HepG2 (cell line): Measurements from ENCODE around the gene ZNF213. TPM values are rescaled to one million over a fixed set of nuclear protein-coding genes. Genes with fewer than 3 reads are reported as not detected.
A peak's percentile ranks its signal among the peaks of the same experiment; 100 is the strongest.

Experiments used
- ATF2 ChIP-seq: sonication (generic); formaldehyde crosslinking; IDR thresholded peaks from 2 replicates; pipeline ENCODE4 v1.4.0; 2020; ENCODE audit warnings: missing genetic modification reagents
- FOXP4 ChIP-seq: sonication (generic); formaldehyde crosslinking; IDR thresholded peaks from 2 replicates; pipeline ENCODE4 v1.4.0; 2020; ENCODE audit warnings: missing genetic modification reagents
- HOMEZ ChIP-seq: IDR thresholded peaks from 2 replicates; pipeline ENCODE4 v1.6.1; 2016; ENCODE audit warnings: low read depth
- IRF9 ChIP-seq: sonication (generic); formaldehyde crosslinking; IDR thresholded peaks from 2 replicates; pipeline ENCODE4 v1.8.0; 2022; ENCODE audit warnings: missing genetic modification reagents, mild to moderate bottlenecking, borderline replicate concordance
- NFRKB ChIP-seq: fragments of 450-650 bp; IDR thresholded peaks from 2 replicates; pipeline ENCODE4 v1.6.1; 2017
- PHF20 ChIP-seq: sonication (generic); formaldehyde crosslinking; IDR thresholded peaks from 2 replicates; pipeline ENCODE4 v1.5.0; 2020; ENCODE audit warnings: mild to moderate bottlenecking, missing genetic modification reagents
- PHF8 ChIP-seq: sonication (generic); formaldehyde crosslinking; IDR thresholded peaks from 2 replicates; pipeline ENCODE4 v1.5.0; 2020; ENCODE audit warnings: missing genetic modification reagents
- RXRA ChIP-seq: sonication (generic); formaldehyde crosslinking; IDR thresholded peaks from 2 replicates; pipeline ENCODE4 v1.5.1; 2020; ENCODE audit warnings: missing genetic modification reagents
- SNAPC2 ChIP-seq: sonication (generic); formaldehyde crosslinking; IDR thresholded peaks from 2 replicates; pipeline ENCODE4 v1.8.1; 2022; ENCODE audit warnings: mild to moderate bottlenecking, missing genetic modification reagents
- SRSF4 ChIP-seq: fragments of 200-400 bp; formaldehyde crosslinking; IDR thresholded peaks from one replicate; pipeline ENCODE4 v1.6.1; 2018; ENCODE audit warnings: mild to moderate bottlenecking, low read depth, low read length, moderate library complexity; ENCODE audit not compliant: poor library complexity, severe bottlenecking
- ZNF264 ChIP-seq: sonication (generic); formaldehyde crosslinking; IDR thresholded peaks from 2 replicates; pipeline ENCODE4 v1.4.0; 2020; ENCODE audit warnings: missing genetic modification reagents
- ZNF33A ChIP-seq: sonication (generic); formaldehyde crosslinking; IDR thresholded peaks from 2 replicates; pipeline ENCODE4 v1.5.1; 2020; ENCODE audit warnings: missing genetic modification reagents, mild to moderate bottlenecking, moderate library complexity, borderline replicate concordance
- ZNF572 ChIP-seq: sonication (generic); formaldehyde crosslinking; IDR thresholded peaks from 2 replicates; pipeline ENCODE4 v1.5.1; 2020; ENCODE audit warnings: mild to moderate bottlenecking, missing genetic modification reagents
- ZNF644 ChIP-seq: IDR thresholded peaks from 2 replicates; pipeline ENCODE4 v1.6.1; 2016; ENCODE audit warnings: low read depth
- polyA plus RNA-seq, 8 experiments: library from polyadenylated mRNA; depleted of rRNA in 3 of 8; stranded (reverse) in 7 of 8; unstranded in 1 of 8; fragments of >200 nt; fragmentation: Illumina TruSeq in 4 of 8; extraction: Trizol in 4 of 8; gene quantifications; 2 replicates each; pipeline versions ENCODE4 v1.2.1 to v1.2.3, GENCODE V29; 2011 to 2016; ENCODE audit warnings: low read depth in 4 of 8, missing spikeins in 1 of 8, mixed read lengths in 1 of 8; ENCODE audit not compliant: insufficient read depth in 1 of 8
- total RNA-seq, 5 experiments: library from RNA; depleted of rRNA; stranded (reverse); fragments of >200 nt; fragmentation: Illumina TruSeq; extraction: Trizol; gene quantifications; 2 replicates each; pipeline ENCODE4 v1.2.3, GENCODE V29; 2016; ENCODE audit warnings: low read depth in 1 of 5
- TF ChIP-seq, protein P1 (sequence below): sonication (generic); formaldehyde crosslinking; IDR thresholded peaks from 2 replicates; pipeline ENCODE4 v1.5.1; 2020; ENCODE audit warnings: mild to moderate bottlenecking, moderate library complexity, missing genetic modification reagents
- TF ChIP-seq, protein P2 (sequence below): sonication (generic); formaldehyde crosslinking; conservative IDR thresholded peaks from 2 replicates; pipeline ENCODE4 v1.4.0; 2020; ENCODE audit warnings: missing genetic modification reagents
- TF ChIP-seq, protein P3 (sequence below): sonication (generic); formaldehyde crosslinking; IDR thresholded peaks from 2 replicates; pipeline ENCODE4 v1.4.0; 2020; ENCODE audit warnings: missing genetic modification reagents

The ZNF213 gene
- total and polyA plus RNA-seq, 2 of the 13 experiments (the other 11 are each of a cell fraction or from before 2014, with no cell fraction given): 0.59 to 0.97 TPM

GRCh38 chr16:3150346-3151218 is 15.8 kb downstream of the ZNF213 start (continued):
- peak; percentile 71 for TF ChIP-seq FOXP4 (CRISPR knock-in tag)
- peak; percentile 45; the same call in 1 of the 2 replicates for TF ChIP-seq RXRA (CRISPR knock-in tag)
- TF ChIP-seq, protein P1, sequence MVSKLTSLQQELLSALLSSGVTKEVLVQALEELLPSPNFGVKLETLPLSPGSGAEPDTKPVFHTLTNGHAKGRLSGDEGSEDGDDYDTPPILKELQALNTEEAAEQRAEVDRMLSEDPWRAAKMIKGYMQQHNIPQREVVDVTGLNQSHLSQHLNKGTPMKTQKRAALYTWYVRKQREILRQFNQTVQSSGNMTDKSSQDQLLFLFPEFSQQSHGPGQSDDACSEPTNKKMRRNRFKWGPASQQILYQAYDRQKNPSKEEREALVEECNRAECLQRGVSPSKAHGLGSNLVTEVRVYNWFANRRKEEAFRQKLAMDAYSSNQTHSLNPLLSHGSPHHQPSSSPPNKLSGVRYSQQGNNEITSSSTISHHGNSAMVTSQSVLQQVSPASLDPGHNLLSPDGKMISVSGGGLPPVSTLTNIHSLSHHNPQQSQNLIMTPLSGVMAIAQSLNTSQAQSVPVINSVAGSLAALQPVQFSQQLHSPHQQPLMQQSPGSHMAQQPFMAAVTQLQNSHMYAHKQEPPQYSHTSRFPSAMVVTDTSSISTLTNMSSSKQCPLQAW (CRISPR knock-in tag): no peak; the same call in 1 of the 2 replicates
- TF ChIP-seq PHF8: peak; percentile 20; the same call in 1 of the 2 replicates
- no peak for TF ChIP-seq NFRKB
- no peak for TF ChIP-seq ZNF644
- peak; percentile 87 for TF ChIP-seq ATF2 (CRISPR knock-in tag)
- TF ChIP-seq, protein P2, sequence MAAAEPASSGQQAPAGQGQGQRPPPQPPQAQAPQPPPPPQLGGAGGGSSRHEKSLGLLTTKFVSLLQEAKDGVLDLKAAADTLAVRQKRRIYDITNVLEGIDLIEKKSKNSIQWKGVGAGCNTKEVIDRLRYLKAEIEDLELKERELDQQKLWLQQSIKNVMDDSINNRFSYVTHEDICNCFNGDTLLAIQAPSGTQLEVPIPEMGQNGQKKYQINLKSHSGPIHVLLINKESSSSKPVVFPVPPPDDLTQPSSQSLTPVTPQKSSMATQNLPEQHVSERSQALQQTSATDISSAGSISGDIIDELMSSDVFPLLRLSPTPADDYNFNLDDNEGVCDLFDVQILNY (CRISPR knock-in tag): no peak
- TF ChIP-seq IRF9 (CRISPR knock-in tag): peak; percentile 90; the same call in 1 of the 2 replicates
- TF ChIP-seq PHF20 (CRISPR knock-in tag): 0 out of 2 replicates have a peak, but pooled peaks have one; percentile 32
- peak; percentile 52; the same call in 1 of the 2 replicates for TF ChIP-seq ZNF33A (CRISPR knock-in tag)
- peak; percentile 56 for TF ChIP-seq ZNF264 (CRISPR knock-in tag)
- no peak for TF ChIP-seq SRSF4
- TF ChIP-seq ZNF572: no peak
- TF ChIP-seq, protein P3, sequence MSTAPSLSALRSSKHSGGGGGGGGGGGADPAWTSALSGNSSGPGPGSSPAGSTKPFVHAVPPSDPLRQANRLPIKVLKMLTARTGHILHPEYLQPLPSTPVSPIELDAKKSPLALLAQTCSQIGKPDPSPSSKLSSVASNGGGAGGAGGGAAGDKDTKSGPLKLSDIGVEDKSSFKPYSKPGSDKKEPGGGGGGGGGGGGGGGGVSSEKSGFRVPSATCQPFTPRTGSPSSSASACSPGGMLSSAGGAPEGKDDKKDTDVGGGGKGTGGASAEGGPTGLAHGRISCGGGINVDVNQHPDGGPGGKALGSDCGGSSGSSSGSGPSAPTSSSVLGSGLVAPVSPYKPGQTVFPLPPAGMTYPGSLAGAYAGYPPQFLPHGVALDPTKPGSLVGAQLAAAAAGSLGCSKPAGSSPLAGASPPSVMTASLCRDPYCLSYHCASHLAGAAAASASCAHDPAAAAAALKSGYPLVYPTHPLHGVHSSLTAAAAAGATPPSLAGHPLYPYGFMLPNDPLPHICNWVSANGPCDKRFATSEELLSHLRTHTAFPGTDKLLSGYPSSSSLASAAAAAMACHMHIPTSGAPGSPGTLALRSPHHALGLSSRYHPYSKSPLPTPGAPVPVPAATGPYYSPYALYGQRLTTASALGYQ (CRISPR knock-in tag): peak; percentile 60; the same call in 1 of the 2 replicates
- no peak for TF ChIP-seq HOMEZ
- TF ChIP-seq SNAPC2 (CRISPR knock-in tag): 0 out of 2 replicates have a peak, but pooled peaks have one; percentile 35
